ENCODE measurements around the gene ACSF3. TPM values are rescaled to one million over a fixed set of nuclear protein-coding genes. Genes with fewer than 3 reads are reported as not detected.
A peak's percentile ranks its signal among the peaks of the same experiment; 100 is the strongest.
"Not testable (repeated sequence)": the region's sequence is repeated elsewhere in the genome, so short reads cannot be mapped to it uniquely, and the experiment has no call there.

The ACSF3 gene
- total and polyA plus RNA-seq, 4 experiments from 2014 or later = 30.4 to 71.2 (median 50.0) TPM

DNA sequence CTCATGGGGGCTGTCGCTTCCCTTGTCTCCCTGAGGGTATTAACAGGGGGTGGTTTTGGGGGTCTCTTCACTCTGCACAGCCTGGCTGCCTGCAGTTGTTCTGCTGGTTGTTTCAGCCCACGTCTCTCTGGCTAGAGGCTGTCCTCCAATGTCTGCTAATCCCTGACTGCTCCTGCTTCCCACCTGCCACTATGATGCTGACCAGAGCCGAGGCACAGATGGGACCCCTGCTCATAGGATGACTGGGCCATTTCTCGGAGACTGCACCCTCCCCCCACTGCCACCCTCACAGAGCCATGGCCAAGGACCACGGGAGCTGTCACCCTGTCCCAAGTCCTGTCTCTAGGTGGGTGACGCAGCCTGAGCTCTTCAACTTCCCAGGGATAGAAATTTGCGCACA, 1.6 kb upstream of the ACSF3 start:
- H3K27ac ChIP-seq (ENCODE audit: low read depth, low read length) = no peak overlapping the region
- H3K4me3 ChIP-seq (ENCODE audit: low read length in 2 of 2) = no peak overlapping the region
- intact Hi-C loops (cut with micrococcal nuclease) = no loop called here
- ChIA-PET POLR2A (ENCODE audit: partially characterized antibody) (interaction anchor here (0.8 kb wide), 1 partner anchor 23 kb away, joined by 3 read pairs; no protein-coding TSS in a partner anchor), CTCF (ENCODE audit: partially characterized antibody) (no interaction called here)
- DNase-seq = no peak
- H3K4me3 Mint-ChIP-seq = peak overlapping the region; percentile 24 to 75 (median 60)
- H3K27me3 Mint-ChIP-seq = peaks cover 10% of the 10 kb centered on the region in 2 donors
- peak overlapping the region in 2 of 7 donors; percentile 14 to 47 for H3K27ac Mint-ChIP-seq
- H3K36me3 ChIP-seq (ENCODE audit: insufficient read depth, low read length) = no peaks in the 10 kb centered on the region
- H3K9me3 ChIP-seq (ENCODE audit: control insufficient read depth in 1 of 2, low read length in 2 of 2) = no peaks in the 10 kb centered on the region
- H3K27me3 ChIP-seq (ENCODE audit: insufficient read depth, low read length) = no peaks in the 10 kb centered on the region
- peaks cover 3 to 11% of the 10 kb centered on the region in 2 donors for H3K36me3 Mint-ChIP-seq
- peaks cover 32% of the 10 kb centered on the region for H3K4me1 ChIP-seq (ENCODE audit: insufficient read depth, low read length)
- H3K4me1 Mint-ChIP-seq = peaks cover 24 to 41% (median 31%) of the 10 kb centered on the region in 4 donors
- no peaks in the 10 kb centered on the region for H3K9me3 Mint-ChIP-seq

DNA sequence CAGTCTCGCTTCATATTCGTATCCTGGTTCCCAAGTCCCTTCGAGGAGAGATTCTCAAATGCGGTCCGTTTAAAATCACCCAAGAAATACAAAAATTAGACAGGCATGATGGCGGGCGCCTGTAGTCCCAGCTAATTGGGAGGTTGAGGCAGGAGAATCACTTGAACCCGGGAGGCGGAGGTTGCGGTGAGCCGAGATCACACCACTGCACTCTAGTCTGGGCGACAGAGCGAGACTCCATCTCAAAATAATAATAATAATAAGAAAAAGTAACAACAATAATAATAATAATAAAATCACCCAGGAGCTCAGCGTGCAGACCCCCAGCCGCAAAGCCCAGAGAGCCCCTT, 425 bp upstream of the ACSF3 start:
- H3K27ac ChIP-seq (ENCODE audit: low read depth, low read length); H3K9me3 Mint-ChIP-seq; H3K27me3 ChIP-seq (ENCODE audit: insufficient read depth, low read length); H3K27me3 Mint-ChIP-seq; H3K36me3 ChIP-seq (ENCODE audit: insufficient read depth, low read length); H3K9me3 ChIP-seq (ENCODE audit: control insufficient read depth in 1 of 2, low read length in 2 of 2); CTCF ChIA-PET (ENCODE audit: partially characterized antibody); DNase-seq: not testable (repeated sequence)
- H3K27ac Mint-ChIP-seq = peak overlapping the region in 6 of 7 donors; percentile 19 to 73 (median 54)
- peak overlapping the region; percentile 59 to 84 (median 73) for H3K4me3 Mint-ChIP-seq
- H3K36me3 Mint-ChIP-seq = peaks cover 6 to 15% of the 10 kb centered on the region in 2 donors
- H3K4me3 ChIP-seq (ENCODE audit: low read length in 2 of 2) = peak overlapping the region in 1 of 2 donors; percentile 69
- peaks cover 44% of the 10 kb centered on the region for H3K4me1 ChIP-seq (ENCODE audit: insufficient read depth, low read length)
- POLR2A ChIA-PET (ENCODE audit: partially characterized antibody) = interaction anchor here (1.0 to 8.5 kb wide), 15 partner anchors 9 to 325 kb away, joined by 3 to 107 read pairs (median 5); no protein-coding TSS in a partner anchor
- peaks cover 33 to 53% (median 44%) of the 10 kb centered on the region in 4 donors for H3K4me1 Mint-ChIP-seq
- intact Hi-C loops (cut with micrococcal nuclease) = loop anchor here (1.0 kb wide), 1 partner anchor 22 kb away; no protein-coding TSS in a partner anchor

DNA sequence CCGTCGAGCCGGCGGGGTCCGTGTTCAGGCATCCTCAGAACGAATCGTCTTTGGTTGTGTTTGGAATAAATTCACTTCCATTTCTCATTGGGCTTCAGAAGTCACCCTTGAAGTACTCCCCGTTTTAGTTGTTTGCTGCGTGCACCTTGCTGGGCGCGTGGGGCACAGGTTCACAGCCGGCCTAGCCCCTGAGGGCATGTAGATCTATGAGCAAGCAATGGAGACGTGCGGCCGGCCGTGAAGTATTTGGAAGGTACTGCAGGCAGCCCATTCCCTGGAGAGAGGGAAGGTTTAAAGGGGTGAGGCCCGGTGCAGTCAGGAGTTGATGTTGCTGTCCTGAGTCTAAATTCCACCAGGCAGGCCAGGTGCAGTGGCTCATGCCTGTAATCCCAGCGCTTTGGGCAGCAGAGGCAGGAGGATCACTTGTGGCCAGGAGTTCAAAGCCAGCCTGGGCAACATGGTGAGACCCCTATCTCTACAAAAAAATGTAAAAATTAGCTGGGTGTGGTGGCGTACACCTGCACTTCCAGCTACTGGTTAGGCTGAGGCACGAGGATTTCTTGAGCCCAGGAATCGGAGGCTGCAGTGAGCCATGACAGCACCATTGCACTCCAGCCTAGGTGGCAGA, 714 bp downstream of the ACSF3 start:
- peaks cover 3% of the 10 kb centered on the region for H3K36me3 ChIP-seq (ENCODE audit: insufficient read depth, low read length)
- H3K27ac Mint-ChIP-seq = peak overlapping the region; percentile 90 to 99 (median 97)
- intact Hi-C loops (cut with micrococcal nuclease) = no loop called here
- H3K4me1 Mint-ChIP-seq = peaks cover 39 to 64% (median 52%) of the 10 kb centered on the region in 4 donors
- peak overlapping the region; percentile 94 to 99 (median 97) for H3K4me3 Mint-ChIP-seq
- CTCF ChIA-PET (ENCODE audit: partially characterized antibody) = interaction anchor here (0.8 to 1.2 kb wide), 2 partner anchors 21 to 122 kb away, joined by 3 read pairs; no protein-coding TSS in a partner anchor
- H3K27me3 ChIP-seq (ENCODE audit: insufficient read depth, low read length) = no peaks in the 10 kb centered on the region
- no peaks in the 10 kb centered on the region for H3K9me3 Mint-ChIP-seq
- POLR2A ChIA-PET (ENCODE audit: partially characterized antibody) = interaction anchor here (0.8 to 8.5 kb wide), 19 partner anchors 8 to 326 kb away, joined by 3 to 107 read pairs (median 4); partner anchors contain the start of gene ZNF778
- H3K4me1 ChIP-seq (ENCODE audit: insufficient read depth, low read length) = peaks cover 56% of the 10 kb centered on the region
- no peaks in the 10 kb centered on the region for H3K9me3 ChIP-seq (ENCODE audit: control insufficient read depth in 1 of 2, low read length in 2 of 2)
- peaks cover 5 to 10% of the 10 kb centered on the region in 2 donors for H3K27me3 Mint-ChIP-seq
- H3K27ac ChIP-seq (ENCODE audit: low read depth, low read length) = peak overlapping the region; percentile 51
- peaks cover 9 to 18% of the 10 kb centered on the region in 2 donors for H3K36me3 Mint-ChIP-seq
- peak in 2 of 5 donors; percentile 19 to 26 for DNase-seq
- H3K4me3 ChIP-seq (ENCODE audit: low read length in 2 of 2) = peak overlapping the region; percentile 69 to 84

DNA sequence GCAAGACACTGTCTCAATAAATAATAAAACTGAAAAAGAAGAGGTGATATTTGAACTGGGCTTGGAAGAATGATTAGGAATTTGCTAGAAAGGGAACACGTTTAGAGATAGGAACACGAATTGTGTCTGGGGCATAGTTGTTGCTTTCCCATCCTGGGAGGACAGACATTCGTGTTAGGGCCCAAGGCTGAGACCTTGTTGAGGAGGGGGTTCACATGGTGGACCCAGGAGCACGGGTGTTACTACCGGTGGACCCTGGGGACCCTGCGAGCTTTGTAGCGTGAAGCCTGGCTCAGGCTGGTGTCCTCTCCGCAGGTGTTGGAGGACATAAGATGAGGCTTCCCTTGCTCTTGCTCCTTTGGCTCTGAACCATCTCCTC, 1.2 kb downstream of the ACSF3 start:
- H3K9me3 Mint-ChIP-seq = no peaks in the 10 kb centered on the region
- no peaks in the 10 kb centered on the region for H3K27me3 ChIP-seq (ENCODE audit: insufficient read depth, low read length)
- H3K36me3 ChIP-seq (ENCODE audit: insufficient read depth, low read length) = peaks cover 3% of the 10 kb centered on the region
- H3K4me1 ChIP-seq (ENCODE audit: insufficient read depth, low read length) = peaks cover 61% of the 10 kb centered on the region
- peak overlapping the region; percentile 51 for H3K27ac ChIP-seq (ENCODE audit: low read depth, low read length)
- H3K4me1 Mint-ChIP-seq = peaks cover 43 to 69% (median 55%) of the 10 kb centered on the region in 4 donors
- CTCF ChIA-PET (ENCODE audit: partially characterized antibody) = interaction anchor here (1.2 kb wide), 1 partner anchor 20 kb away, joined by 3 read pairs; no protein-coding TSS in a partner anchor
- peak overlapping the region; percentile 90 to 99 (median 97) for H3K27ac Mint-ChIP-seq
- H3K4me3 Mint-ChIP-seq = peak overlapping the region; percentile 94 to 99 (median 97)
- intact Hi-C loops (cut with micrococcal nuclease) = no loop called here
- H3K4me3 ChIP-seq (ENCODE audit: low read length in 2 of 2) = peak overlapping the region in 1 of 2 donors; percentile 69
- peaks cover 12 to 21% of the 10 kb centered on the region in 2 donors for H3K36me3 Mint-ChIP-seq
- DNase-seq = no peak
- no peaks in the 10 kb centered on the region for H3K9me3 ChIP-seq (ENCODE audit: control insufficient read depth in 1 of 2, low read length in 2 of 2)
- peaks cover 5 to 7% of the 10 kb centered on the region in 2 donors for H3K27me3 Mint-ChIP-seq
- POLR2A ChIA-PET (ENCODE audit: partially characterized antibody) = interaction anchor here (2.2 to 8.5 kb wide), 3 partner anchors 8 to 61 kb away, joined by 7 to 107 read pairs (median 8); no protein-coding TSS in a partner anchor

DNA sequence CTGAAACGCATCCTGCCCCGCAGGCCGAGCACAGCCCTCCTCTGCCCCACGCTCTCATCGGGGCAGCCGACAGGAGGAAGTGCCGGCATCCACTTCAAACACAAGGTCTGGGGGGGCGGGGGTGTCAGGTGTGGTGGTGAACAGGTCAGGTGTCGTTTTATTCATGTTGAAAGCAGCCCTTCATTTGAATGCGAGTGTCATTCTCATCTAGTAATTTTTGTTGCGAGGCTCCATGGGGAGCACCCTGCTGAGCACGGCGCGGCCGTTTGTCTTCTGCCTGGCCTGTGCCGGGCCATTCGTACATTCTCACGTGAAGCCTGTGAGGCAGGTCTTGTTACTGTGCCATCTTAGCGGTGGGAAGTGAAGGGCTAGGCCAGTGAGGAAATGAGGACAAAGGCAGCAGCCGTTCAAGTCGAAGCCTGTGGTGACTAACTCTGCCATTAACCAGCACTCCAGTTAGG, 1.9 kb downstream of the ACSF3 start:
- Histone ChIP-seq H3K9me3 (ENCODE audit: control insufficient read depth in 1 of 2, low read length in 2 of 2) (no peaks in the 10 kb centered on the region), H3K4me1 (ENCODE audit: insufficient read depth, low read length) (peaks cover 62% of the 10 kb centered on the region), H3K27me3 (ENCODE audit: insufficient read depth, low read length) (no peaks in the 10 kb centered on the region), H3K4me3 (ENCODE audit: low read length in 2 of 2) (no peak overlapping the region), H3K27ac (ENCODE audit: low read depth, low read length) (peak overlapping the region; percentile 52), H3K36me3 (ENCODE audit: insufficient read depth, low read length) (peaks cover 3% of the 10 kb centered on the region)
- POLR2A ChIA-PET (ENCODE audit: partially characterized antibody) = interaction anchor here (8.5 kb wide), 1 partner anchor 19 kb away, joined by 107 read pairs; no protein-coding TSS in a partner anchor
- CTCF ChIA-PET (ENCODE audit: partially characterized antibody) = no interaction called here
- intact Hi-C loops (cut with micrococcal nuclease) = no loop called here
- H3K4me3 Mint-ChIP-seq = peak overlapping the region; percentile 71 to 98 (median 97)
- no peaks in the 10 kb centered on the region for H3K9me3 Mint-ChIP-seq
- peak overlapping the region; percentile 80 to 99 (median 98) for H3K27ac Mint-ChIP-seq
- H3K36me3 Mint-ChIP-seq = peaks cover 16 to 24% of the 10 kb centered on the region in 2 donors
- DNase-seq = no peak
- peaks cover 46 to 76% (median 56%) of the 10 kb centered on the region in 4 donors for H3K4me1 Mint-ChIP-seq
- H3K27me3 Mint-ChIP-seq = peaks cover 4 to 7% of the 10 kb centered on the region in 2 donors

DNA sequence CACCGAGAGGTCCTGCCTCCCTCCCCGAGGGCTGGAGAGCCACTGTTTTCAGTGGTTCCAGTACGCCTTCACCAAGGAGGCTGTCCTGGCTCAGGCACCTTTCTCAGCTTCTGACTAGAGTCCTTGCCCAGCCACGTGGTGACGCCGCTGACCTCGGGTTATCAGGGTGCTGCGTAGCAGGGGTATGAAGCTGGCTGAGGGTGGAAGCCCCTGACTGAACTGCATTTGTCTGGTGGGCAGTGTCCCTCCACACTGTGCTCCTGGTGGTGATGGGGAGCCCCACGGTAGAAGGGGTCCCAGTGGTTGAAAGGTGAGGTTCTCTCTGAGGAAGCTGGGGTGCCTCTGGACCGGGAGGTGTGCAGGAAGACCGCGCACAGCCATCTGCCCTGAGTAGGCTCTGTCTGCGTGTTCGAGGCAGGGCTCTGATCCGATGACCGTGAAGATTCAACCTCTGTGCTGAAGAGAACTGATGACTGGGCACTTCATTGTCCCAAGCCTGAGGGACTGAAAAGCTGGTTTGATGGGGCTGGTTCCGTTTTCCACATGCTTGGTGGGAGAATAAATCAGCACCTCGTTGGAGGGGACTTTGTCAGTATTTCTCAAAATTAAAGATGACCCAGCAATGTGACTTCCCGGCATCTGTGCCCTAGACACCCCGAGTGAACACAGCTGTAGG, 2.5 kb downstream of the ACSF3 start:
- Histone ChIP-seq H3K4me3 (ENCODE audit: low read length in 2 of 2) (no peak overlapping the region), H3K9me3 (ENCODE audit: control insufficient read depth in 1 of 2, low read length in 2 of 2) (no peaks in the 10 kb centered on the region), H3K4me1 (ENCODE audit: insufficient read depth, low read length) (peaks cover 62% of the 10 kb centered on the region), H3K27me3 (ENCODE audit: insufficient read depth, low read length) (no peaks in the 10 kb centered on the region), H3K27ac (ENCODE audit: low read depth, low read length) (peak overlapping the region; percentile 52), H3K36me3 (ENCODE audit: insufficient read depth, low read length) (peaks cover 9% of the 10 kb centered on the region)
- ChIA-PET POLR2A (ENCODE audit: partially characterized antibody) (interaction anchor here (0.7 to 8.5 kb wide), 4 partner anchors 18 to 129 kb away, joined by 3 to 107 read pairs (median 3); no protein-coding TSS in a partner anchor), CTCF (ENCODE audit: partially characterized antibody) (interaction anchor here (1.0 kb wide), 1 partner anchor 154 kb away, joined by 3 read pairs; no protein-coding TSS in a partner anchor)
- Mint-ChIP-seq H3K27me3 (peaks cover 0 to 3% of the 10 kb centered on the region in 2 donors), H3K9me3 (no peaks in the 10 kb centered on the region), H3K4me3 (peak overlapping the region; percentile 71 to 98 (median 97)), H3K27ac (peak overlapping the region; percentile 90 to 99 (median 98)), H3K4me1 (peaks cover 46 to 81% (median 56%) of the 10 kb centered on the region in 4 donors), H3K36me3 (peaks cover 16 to 24% of the 10 kb centered on the region in 2 donors)
- no peak for DNase-seq
- intact Hi-C loops (cut with micrococcal nuclease) = no loop called here

Measured in CD4-positive, alpha-beta memory T cell (primary cell).